PFSK-1 (cell line): ENCODE results near the gene WLS.

ENCODE experiments used
- FOXP2 ChIP-seq: optimal IDR thresholded peaks from 2 replicates; pipeline ENCODE3; 2011; ENCODE audit warnings: borderline replicate concordance, control low read depth, inconsistent platforms; ENCODE audit not compliant: insufficient read depth; ENCODE audit errors: extremely low read length, extremely low read depth
- POLR2AphosphoS5 ChIP-seq: IDR thresholded peaks from 2 replicates; pipeline ENCODE4 v1.6.1; 2012; ENCODE audit warnings: low read depth, mild to moderate bottlenecking, control low read depth, low read length, moderate library complexity
- SIN3A ChIP-seq: IDR thresholded peaks from 2 replicates; pipeline ENCODE4 v1.6.1; 2012; ENCODE audit warnings: mild to moderate bottlenecking, low read length, moderate library complexity, borderline replicate concordance; ENCODE audit not compliant: insufficient read depth
- TAF1 ChIP-seq: IDR thresholded peaks from 2 replicates; pipeline ENCODE4 v1.6.1; 2012; ENCODE audit warnings: low read length, control low read depth, borderline replicate concordance; ENCODE audit not compliant: insufficient read depth
- TF ChIP-seq, protein P1 (sequence below), 2 experiments: IDR thresholded peaks; 2 replicates each; pipeline versions ENCODE4 v1.6.1 to v1.8.0; 2011 to 2012; ENCODE audit warnings: low read depth in 2 of 2, low read length in 2 of 2, control low read depth in 1 of 2, inconsistent platforms in 1 of 2, mild to moderate bottlenecking in 1 of 2, moderate library complexity in 1 of 2; ENCODE audit not compliant: insufficient read depth in 1 of 2

The WLS gene

DNA sequence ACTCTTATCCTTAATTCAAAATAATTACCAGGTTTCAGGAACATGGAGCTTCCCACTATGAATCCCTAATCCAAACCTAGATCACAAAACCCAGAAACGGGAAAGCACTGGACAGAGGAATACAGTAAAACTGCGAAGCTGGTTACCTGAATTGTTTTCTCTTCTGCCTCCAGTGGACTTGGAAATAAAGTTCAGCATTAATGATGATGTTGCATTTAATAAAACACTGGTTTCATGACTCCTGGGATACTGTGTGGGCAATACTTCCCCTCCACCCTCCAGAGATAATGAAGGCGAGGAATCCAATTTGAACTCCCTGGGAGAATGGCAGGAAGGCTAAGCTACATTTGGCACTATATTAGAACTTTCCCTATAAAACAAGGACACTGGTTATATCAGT is 65.1 kb downstream of the WLS start:
- no peak for TF ChIP-seq POLR2AphosphoS5
- TF ChIP-seq SIN3A: no peak
- TF ChIP-seq TAF1: no peak

DNA sequence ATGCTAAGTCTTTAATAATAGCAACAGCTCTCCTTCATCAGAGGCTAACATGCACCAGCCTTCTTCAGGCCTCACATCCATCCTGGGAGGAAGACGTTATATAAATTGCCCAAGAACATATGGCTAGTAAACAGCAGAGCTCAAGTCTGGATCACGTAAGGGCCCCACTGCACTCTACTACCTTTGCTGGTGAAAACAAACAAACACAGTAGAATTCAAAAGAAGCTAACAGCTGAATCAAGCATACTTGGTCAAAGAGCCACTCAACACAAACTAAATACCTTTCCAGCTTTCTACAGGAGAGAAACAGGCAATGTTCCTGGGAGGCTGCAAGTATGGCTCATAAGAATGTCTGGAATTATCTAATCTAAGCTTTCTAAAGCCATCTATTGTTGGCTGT is 66.0 kb downstream of the WLS start:
- TF ChIP-seq, protein P1, sequence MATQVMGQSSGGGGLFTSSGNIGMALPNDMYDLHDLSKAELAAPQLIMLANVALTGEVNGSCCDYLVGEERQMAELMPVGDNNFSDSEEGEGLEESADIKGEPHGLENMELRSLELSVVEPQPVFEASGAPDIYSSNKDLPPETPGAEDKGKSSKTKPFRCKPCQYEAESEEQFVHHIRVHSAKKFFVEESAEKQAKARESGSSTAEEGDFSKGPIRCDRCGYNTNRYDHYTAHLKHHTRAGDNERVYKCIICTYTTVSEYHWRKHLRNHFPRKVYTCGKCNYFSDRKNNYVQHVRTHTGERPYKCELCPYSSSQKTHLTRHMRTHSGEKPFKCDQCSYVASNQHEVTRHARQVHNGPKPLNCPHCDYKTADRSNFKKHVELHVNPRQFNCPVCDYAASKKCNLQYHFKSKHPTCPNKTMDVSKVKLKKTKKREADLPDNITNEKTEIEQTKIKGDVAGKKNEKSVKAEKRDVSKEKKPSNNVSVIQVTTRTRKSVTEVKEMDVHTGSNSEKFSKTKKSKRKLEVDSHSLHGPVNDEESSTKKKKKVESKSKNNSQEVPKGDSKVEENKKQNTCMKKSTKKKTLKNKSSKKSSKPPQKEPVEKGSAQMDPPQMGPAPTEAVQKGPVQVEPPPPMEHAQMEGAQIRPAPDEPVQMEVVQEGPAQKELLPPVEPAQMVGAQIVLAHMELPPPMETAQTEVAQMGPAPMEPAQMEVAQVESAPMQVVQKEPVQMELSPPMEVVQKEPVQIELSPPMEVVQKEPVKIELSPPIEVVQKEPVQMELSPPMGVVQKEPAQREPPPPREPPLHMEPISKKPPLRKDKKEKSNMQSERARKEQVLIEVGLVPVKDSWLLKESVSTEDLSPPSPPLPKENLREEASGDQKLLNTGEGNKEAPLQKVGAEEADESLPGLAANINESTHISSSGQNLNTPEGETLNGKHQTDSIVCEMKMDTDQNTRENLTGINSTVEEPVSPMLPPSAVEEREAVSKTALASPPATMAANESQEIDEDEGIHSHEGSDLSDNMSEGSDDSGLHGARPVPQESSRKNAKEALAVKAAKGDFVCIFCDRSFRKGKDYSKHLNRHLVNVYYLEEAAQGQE (IDR thresholded peaks at IDR 0.05; ENCODE audit: insufficient read depth in 1 of 2, low read depth in 2 of 2, low read length in 2 of 2): no peak
- no peak for TF ChIP-seq SIN3A
- TF ChIP-seq FOXP2: no peak
- no peak for TF ChIP-seq POLR2AphosphoS5
- no peak for TF ChIP-seq TAF1

DNA sequence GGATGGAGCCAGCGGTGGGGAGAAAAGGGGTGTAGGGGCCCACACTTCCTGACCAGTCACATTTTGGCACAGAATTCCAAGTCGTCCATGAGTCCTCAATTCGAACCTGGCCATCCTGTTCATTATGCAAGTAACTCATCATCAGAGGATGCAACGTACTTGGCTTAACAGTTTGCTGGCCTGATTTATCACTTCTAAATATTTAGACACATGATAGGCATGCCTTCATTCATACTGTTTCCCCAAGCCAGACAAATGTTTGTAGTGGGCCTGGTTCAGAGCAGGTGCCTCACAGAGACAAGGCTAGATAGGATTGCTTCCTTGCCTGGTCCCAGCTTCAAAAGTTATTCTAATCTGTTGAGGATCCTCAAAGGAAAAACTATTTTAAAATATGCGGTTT is 66.7 kb downstream of the WLS start:
- TF ChIP-seq SIN3A (no peak), POLR2AphosphoS5 (no peak), TAF1 (no peak), FOXP2 (no peak)
- TF ChIP-seq, protein P1 (IDR thresholded peaks at IDR 0.05; ENCODE audit: insufficient read depth in 1 of 2, low read depth in 2 of 2, low read length in 2 of 2): no peak

DNA sequence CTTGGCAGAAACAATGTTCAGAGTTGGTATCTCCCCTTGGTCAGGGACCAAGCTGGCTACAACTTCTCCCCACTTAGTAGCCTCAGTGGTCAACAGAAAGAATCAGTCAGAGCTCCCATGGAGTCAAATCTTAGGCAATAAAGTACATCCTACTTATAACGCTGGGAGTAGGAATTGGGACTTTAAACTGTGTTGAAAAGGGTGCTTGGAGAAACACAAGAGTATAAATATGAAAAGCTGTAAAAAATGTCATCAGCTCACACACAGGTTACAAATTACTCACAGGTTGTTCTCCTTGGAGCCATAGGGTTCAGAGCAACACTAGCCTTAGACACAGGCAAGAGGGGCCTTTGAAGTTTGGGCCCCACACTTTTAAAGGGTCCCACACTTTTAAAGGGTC is 67.4 kb downstream of the WLS start:
- TF ChIP-seq, protein P1 (IDR thresholded peaks at IDR 0.05; ENCODE audit: insufficient read depth in 1 of 2, low read depth in 2 of 2, low read length in 2 of 2): no peak
- TF ChIP-seq SIN3A (no peak), POLR2AphosphoS5 (no peak), TAF1 (no peak)

DNA sequence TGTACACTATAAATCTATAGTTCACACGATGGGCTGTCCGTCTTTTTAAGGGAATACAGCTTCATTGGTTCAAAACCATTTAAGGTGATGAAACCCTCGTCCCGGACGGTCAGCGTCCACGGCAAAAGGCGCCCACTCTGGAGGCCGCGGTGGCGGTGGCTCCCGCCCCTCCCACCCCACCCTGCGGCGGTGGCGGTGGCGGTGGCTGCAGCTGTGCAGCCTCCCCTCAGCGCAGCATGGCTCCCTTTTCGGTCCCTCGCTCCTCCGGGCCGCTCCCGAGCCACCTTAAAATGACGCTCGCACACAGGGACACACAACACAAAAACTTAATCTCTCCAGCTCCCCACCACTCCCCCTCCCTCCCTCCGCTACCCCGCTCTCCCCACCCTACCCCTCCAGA is 69.1 kb downstream of the WLS start:
- TF ChIP-seq TAF1 (no peak), POLR2AphosphoS5 (no peak), FOXP2 (no peak), SIN3A (no peak)
- TF ChIP-seq, protein P1 (IDR thresholded peaks at IDR 0.05; ENCODE audit: insufficient read depth in 1 of 2, low read depth in 2 of 2, low read length in 2 of 2): no peak

DNA sequence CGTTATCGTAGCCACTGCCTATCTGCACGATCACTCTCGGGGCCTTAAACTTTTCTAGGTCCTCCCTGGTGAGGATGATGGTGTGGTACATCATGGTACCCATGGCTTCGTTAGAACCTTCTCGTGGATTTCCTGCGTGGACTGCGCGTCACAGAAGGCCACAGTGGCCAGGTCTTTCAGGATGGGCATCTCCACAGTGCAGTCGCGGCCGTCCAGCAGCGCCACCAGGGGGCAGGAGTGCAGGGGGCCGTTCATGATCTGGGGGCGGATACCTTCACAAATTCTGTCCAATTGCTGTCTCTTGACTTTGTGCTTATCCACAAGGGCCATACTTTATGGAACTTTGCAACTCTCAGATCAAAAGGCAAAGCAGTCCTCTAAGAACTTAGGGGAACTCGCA is 69.6 kb downstream of the WLS start:
- no peak for TF ChIP-seq SIN3A
- TF ChIP-seq FOXP2: no peak
- no peak for TF ChIP-seq TAF1
- TF ChIP-seq, protein P1 (IDR thresholded peaks at IDR 0.05; ENCODE audit: insufficient read depth in 1 of 2, low read depth in 2 of 2, low read length in 2 of 2): no peak
- no peak for TF ChIP-seq POLR2AphosphoS5
